Right lobe of liver (tissue), 6 donors: Measurements from ENCODE around the gene HPS1. TPM values are rescaled to one million over a fixed set of nuclear protein-coding genes. Genes with fewer than 3 reads are reported as not detected.

Experiments used
- ATAC-seq, 4 donors: fragments of 200-7000 bp; cut with Tn5 transposase; one replicate each; pipeline ENCODE4 v1.9.1; 2020; ENCODE audit warnings: mild to moderate bottlenecking in 4 of 4, moderate library complexity in 4 of 4
- DNase-seq, 3 donors: peaks; one replicate each; pipeline ENCODE4 v3.0.0-alpha.2; 2020
- H3K27ac ChIP-seq, 3 donors: fragments of 200-600 bp; one replicate each; pipeline ENCODE4 v1.8.0; 2022
- H3K27me3 ChIP-seq, 2 donors: fragments of 200-600 bp; one replicate each; pipeline ENCODE4 v1.8.0; 2022
- H3K36me3 ChIP-seq, 4 donors: fragments of 200-600 bp; sonication (generic) in 1 of 4; one replicate each; pipeline versions ENCODE4 v1.5.1 to v1.8.0; 2017 to 2022; ENCODE audit warnings: control low read depth in 1 of 4
- H3K4me1 ChIP-seq, 4 donors: fragments of 200-600 bp; sonication (generic) in 1 of 4; one replicate each; pipeline versions ENCODE4 v1.5.1 to v1.8.0; 2017 to 2022; ENCODE audit warnings: control low read depth in 1 of 4
- H3K4me3 ChIP-seq, 3 donors: fragments of 200-600 bp; one replicate each; pipeline ENCODE4 v1.8.0; 2022
- H3K9me3 ChIP-seq, 4 donors: fragments of 200-600 bp; sonication (generic) in 1 of 4; one replicate each; pipeline versions ENCODE4 v1.5.1 to v1.8.0; 2017 to 2022; ENCODE audit warnings: control low read depth in 1 of 4
- POLR2A ChIP-seq: fragments of 450-650 bp; IDR thresholded peaks from one replicate; pipeline ENCODE4 v1.6.1; 2017; ENCODE audit warnings: antibody characterized with exemption, mild to moderate bottlenecking
- WGBS: methylation state at CpG from one replicate; pipeline ENCODE4 v1.1.6; 2018; ENCODE audit warnings: low coverage, low lambda C conversion rate; ENCODE audit not compliant: insufficient coverage; ENCODE audit errors: missing lambda C conversion rate; 5-methylcytosine and 5-hydroxymethylcytosine counted together
- intact Hi-C, 2 donors: fragments of 100-400 bp; cut with DNase I; formaldehyde crosslinking; loops; one replicate each; pipeline versions ENCODE4 v1.11.2 to v1.14.1; 2022
- long read RNA-seq: library from polyadenylated mRNA; unstranded; transcript quantifications from one replicate; pipeline ENCODE4 v2.0.0, GENCODE V29; 2019
- total RNA-seq, 6 experiments: library from RNA; depleted of rRNA in 2 of 6; stranded (reverse); fragments of >200 nt in 2 of 6; fragmentation: NEBNext Ultra II Directional in 3 of 6; extraction: Animal tissue kit (Norgen Biotek cat#: 25700) in 3 of 6; gene quantifications; one replicate each; pipeline versions ENCODE4 v1.1.0 to v1.2.4, GENCODE V29; 2016 to 2023
- TF ChIP-seq, protein P1 (sequence below), 4 donors: fragments of 200-600 bp in 3 of 4; fragments of 450-650 bp in 1 of 4; IDR thresholded peaks; one replicate each; pipeline versions ENCODE4 v1.5.1 to v1.8.0; 2016 to 2022; ENCODE audit warnings: antibody characterized with exemption in 4 of 4, mild to moderate bottlenecking in 2 of 4
- donor health status: DM: no; HTN: yes; CAD: no.
- donor health status: DM: no; HTN: no; CAD: no.
- donor health status: DM: no; HTN: no; CAD: no.
- donor health status: DM: no; HTN: yes; CAD: no.
- donor health status: DM: no; HTN: yes; CAD: no.

Gene HPS1
- total RNA-seq, result 10 to 100 TPM; 18.2 to 44.5 (median 32.0) TPM
- long read RNA-seq, partial matches to known transcripts, result 2 of 15 reads
- long read RNA-seq, other reads (novel, unspliced or antisense), result 7 of 15 reads

DNA sequence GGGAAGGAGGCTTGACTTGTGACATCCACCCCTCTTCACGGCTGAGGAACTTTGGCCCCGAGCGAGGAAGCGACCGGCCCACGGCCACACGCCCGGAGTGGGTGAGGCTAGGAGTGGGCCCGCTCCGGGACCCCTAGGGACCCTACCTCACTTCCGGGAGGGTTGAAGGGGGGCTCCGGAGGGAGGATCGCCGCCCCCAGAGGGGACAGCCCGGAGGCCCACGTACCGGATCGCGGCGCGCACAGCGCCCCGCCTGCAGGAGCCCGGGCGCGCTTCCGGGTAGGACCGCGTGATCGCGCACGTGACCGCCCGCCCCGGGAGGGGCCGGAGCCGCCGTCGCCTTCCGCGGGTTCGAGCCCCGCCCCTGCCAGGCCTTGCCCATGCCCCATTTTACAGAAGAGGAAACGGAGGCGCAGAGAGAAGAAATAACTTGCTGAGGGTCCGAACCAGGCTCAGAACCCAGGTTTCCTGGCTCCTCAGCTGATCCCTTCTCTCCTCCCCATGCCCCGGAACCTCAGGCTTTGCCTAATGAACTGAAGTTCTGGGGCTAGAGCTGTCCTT is at the start of gene HPS1:
HPS1 (minus strand) TSS at position 275 of the 561 bp plus-strand sequence. CDS start 3,695 bp downstream, outside the sequence.
- DNase-seq (peak; percentile 82 to 89 (median 89)), ATAC-seq (peak; percentile 88 to 95 (median 92))
- intact Hi-C loops, result no loop called here
- 2% methylated on average over 11 of the region's 47 CpGs for WGBS
- TF ChIP-seq POLR2A, result peak; percentile 90
- TF ChIP-seq, protein P1, sequence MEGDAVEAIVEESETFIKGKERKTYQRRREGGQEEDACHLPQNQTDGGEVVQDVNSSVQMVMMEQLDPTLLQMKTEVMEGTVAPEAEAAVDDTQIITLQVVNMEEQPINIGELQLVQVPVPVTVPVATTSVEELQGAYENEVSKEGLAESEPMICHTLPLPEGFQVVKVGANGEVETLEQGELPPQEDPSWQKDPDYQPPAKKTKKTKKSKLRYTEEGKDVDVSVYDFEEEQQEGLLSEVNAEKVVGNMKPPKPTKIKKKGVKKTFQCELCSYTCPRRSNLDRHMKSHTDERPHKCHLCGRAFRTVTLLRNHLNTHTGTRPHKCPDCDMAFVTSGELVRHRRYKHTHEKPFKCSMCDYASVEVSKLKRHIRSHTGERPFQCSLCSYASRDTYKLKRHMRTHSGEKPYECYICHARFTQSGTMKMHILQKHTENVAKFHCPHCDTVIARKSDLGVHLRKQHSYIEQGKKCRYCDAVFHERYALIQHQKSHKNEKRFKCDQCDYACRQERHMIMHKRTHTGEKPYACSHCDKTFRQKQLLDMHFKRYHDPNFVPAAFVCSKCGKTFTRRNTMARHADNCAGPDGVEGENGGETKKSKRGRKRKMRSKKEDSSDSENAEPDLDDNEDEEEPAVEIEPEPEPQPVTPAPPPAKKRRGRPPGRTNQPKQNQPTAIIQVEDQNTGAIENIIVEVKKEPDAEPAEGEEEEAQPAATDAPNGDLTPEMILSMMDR (IDR thresholded peaks at IDR 0.05), result no peak
- peak within 1 kb of the TSS; percentile 70 to 74 (median 71) for H3K4me3 ChIP-seq
- H3K9me3 ChIP-seq, result no peaks in the 10 kb centered on the region
- no peaks in the 10 kb centered on the region for H3K27me3 ChIP-seq
- peaks cover 0 to 18% (median 0%) of the 10 kb centered on the region in 4 donors for H3K4me1 ChIP-seq
- peaks cover 0 to 10% (median 4%) of the 10 kb centered on the region in 4 donors for H3K36me3 ChIP-seq
- peak within 1 kb of the TSS; percentile 66 to 85 (median 74) for H3K27ac ChIP-seq

DNA sequence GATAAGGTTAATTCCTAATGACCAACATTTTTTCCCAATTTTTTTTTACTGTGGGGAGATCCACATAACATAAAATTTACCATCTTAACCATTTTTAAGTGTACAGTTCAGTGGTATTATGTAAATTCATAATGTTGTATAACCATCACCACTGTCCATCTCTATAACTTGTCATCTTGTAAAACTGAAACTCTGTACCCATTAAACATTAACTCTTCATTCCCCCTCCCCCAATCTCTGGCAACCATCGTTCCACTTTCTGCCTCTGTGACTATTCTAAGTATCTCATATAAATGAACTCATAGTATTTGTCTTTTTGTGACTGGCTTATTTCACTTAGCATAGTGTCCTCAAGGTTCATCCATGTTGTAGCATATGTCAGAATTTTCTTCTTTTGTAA is 46.0 kb upstream of the HPS1 start:
- Histone ChIP-seq H3K27me3 (no peaks in the 10 kb centered on the region), H3K4me3 (no peak overlapping the region), H3K27ac (no peak overlapping the region), H3K4me1 (no peaks in the 10 kb centered on the region), H3K9me3 (peaks cover 0 to 7% (median 0%) of the 10 kb centered on the region in 4 donors), H3K36me3 (no peaks in the 10 kb centered on the region)
- TF ChIP-seq, protein P1 (IDR thresholded peaks at IDR 0.05), result no peak
- TF ChIP-seq POLR2A, result no peak
- no peak for DNase-seq
- no peak for ATAC-seq
- WGBS, result 41% methylated on average over 1 of the region's 1 CpG
- intact Hi-C loops, result no loop called here

DNA sequence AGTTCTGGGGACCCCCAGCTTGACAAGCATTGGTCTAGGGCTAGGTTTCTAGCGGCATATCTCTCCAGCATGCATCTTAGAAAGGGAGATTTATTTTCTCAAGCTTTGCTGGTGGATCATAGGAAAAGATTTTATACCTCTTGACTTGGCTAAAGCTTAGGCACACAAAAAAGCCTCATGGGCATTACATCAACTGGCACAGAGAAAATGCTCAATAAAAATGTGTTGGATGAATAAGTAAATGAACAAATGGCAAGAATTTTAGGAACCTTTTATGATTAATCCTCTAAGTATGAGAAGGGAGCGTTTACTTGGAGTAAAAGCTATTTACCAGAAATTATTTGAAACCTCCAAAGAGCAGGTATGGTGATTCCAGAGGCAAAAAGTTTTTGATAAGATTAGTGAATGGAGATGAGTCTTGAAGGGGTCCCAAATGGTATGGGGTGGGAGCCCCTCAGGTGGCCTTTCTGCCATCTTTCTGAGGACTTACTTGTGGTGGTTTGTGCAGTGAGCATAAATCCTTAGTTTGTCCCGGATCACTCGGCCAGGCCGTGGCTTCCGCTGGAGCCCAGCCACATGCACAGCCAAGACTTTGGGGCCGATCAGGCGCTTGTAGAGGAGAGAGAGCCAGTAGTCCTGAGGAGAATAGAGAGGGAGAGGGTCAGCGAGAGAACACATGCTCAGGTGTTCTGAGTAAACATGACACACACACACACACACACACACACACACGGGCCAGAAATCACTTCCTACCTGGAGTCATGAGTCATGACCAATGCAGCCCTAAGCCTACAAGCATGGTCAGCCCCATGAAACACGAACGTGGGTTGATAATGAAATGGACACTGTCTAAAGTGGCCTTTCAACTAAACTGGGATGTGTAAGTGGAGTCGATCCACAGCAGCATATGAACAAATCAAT is 43.1 kb upstream of the HPS1 start:
- Histone ChIP-seq H3K9me3 (no peaks in the 10 kb centered on the region), H3K27ac (no peak overlapping the region), H3K4me1 (no peaks in the 10 kb centered on the region), H3K36me3 (no peaks in the 10 kb centered on the region), H3K4me3 (no peak overlapping the region), H3K27me3 (no peaks in the 10 kb centered on the region)
- intact Hi-C loops, result no loop called here
- TF ChIP-seq POLR2A, result no peak
- TF ChIP-seq, protein P1 (IDR thresholded peaks at IDR 0.05), result no peak
- ATAC-seq, result peak in 1 of 4 donors; percentile 28
- DNase-seq, result no peak
- 64% methylated on average over 7 of the region's 13 CpGs for WGBS

DNA sequence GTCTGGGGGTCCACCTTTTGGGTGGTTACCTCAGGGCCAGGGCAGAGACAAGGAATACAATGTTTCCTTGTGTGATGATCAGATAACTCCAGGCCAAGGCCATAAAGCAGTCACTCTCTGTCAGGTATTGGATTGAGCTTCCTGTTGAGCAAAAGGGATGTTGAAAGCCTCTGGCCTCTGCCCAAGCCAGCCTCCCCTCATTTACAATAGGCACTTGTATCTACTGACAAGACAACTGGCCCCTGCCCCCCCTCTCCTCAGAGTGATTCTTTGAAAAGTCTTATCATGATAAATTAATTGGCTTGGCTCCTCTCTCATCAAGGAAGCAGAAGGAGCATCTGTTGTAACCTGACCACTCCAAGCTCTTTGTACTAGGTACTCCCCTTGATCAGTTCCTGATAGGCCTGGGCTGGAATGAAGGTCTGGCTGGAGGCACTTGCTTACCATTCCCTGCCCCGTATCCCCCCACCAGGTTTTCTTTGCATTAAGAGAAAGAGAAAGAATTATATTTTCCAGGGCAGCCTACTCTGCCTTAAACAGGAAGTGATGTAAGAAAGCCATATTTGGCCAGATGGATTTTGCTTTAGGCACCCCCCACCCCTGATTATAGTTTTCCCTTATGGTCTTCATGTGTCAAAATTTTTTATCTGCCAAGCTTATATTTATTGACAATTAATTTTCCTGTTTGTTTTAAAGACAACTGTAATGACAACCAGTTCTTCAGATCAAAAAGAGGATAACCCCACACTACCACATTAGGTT is 42.1 kb upstream of the HPS1 start:
- 69% methylated on average over 1 of the region's 1 CpG for WGBS

More for the DNA sequence above, 42.1 kb upstream of the HPS1 start:
- Histone ChIP-seq H3K27me3 (no peaks in the 10 kb centered on the region), H3K9me3 (no peaks in the 10 kb centered on the region), H3K4me3 (no peak overlapping the region), H3K27ac (no peak overlapping the region), H3K36me3 (no peaks in the 10 kb centered on the region), H3K4me1 (no peaks in the 10 kb centered on the region)
- intact Hi-C loops, result no loop called here
- TF ChIP-seq, protein P1 (IDR thresholded peaks at IDR 0.05), result no peak
- TF ChIP-seq POLR2A, result no peak
- ATAC-seq (peak in 1 of 4 donors; percentile 43), DNase-seq (no peak)
